ENCODE measurements around the gene DGKB.

DGKB gene

GRCh38 chr7:14834456-14834855 lies 68.1 kb downstream of the DGKB start:
- DNase-seq (ENCODE audit: extremely low read depth, low read depth), result peak; percentile 71

GRCh38 chr7:14833707-14834106 lies 68.8 kb downstream of the DGKB start:
- no peak for TF ChIP-seq CTCF (IDR thresholded peaks at IDR 0.05; ENCODE audit: low read depth, low read length)
- no peak for DNase-seq (ENCODE audit: extremely low read depth, low read depth)

More at GRCh38 chr7:14834456-14834855, 68.1 kb downstream of the DGKB start:
- no peak for TF ChIP-seq CTCF (IDR thresholded peaks at IDR 0.05; ENCODE audit: low read depth, low read length)

GRCh38 chr7:14828053-14828452 lies 74.5 kb downstream of the DGKB start:
- no peak for TF ChIP-seq CTCF (IDR thresholded peaks at IDR 0.05; ENCODE audit: low read depth, low read length)
- no peak for DNase-seq (ENCODE audit: extremely low read depth, low read depth)

- DNase-seq (ENCODE audit: extremely low read depth, low read depth), result no peak
- TF ChIP-seq CTCF (IDR thresholded peaks at IDR 0.05; ENCODE audit: low read depth, low read length), result no peak
Observed at GRCh38 chr7:14826426-14826825, 76.1 kb downstream of the DGKB start.

- DNase-seq (ENCODE audit: extremely low read depth, low read depth), result no peak
- no peak for TF ChIP-seq CTCF (IDR thresholded peaks at IDR 0.05; ENCODE audit: low read depth, low read length)
Observed at GRCh38 chr7:14825912-14826311, 76.6 kb downstream of the DGKB start.

- TF ChIP-seq CTCF (IDR thresholded peaks at IDR 0.05; ENCODE audit: low read depth, low read length), result no peak
- DNase-seq (ENCODE audit: extremely low read depth, low read depth), result no peak
Observed at GRCh38 chr7:14822481-14822854, 80.1 kb downstream of the DGKB start.

GRCh38 chr7:14821757-14822480 lies 80.6 kb downstream of the DGKB start:
- TF ChIP-seq CTCF (IDR thresholded peaks at IDR 0.05; ENCODE audit: low read depth, low read length), result no peak
- no peak for DNase-seq (ENCODE audit: extremely low read depth, low read depth)
